Uterus (tissue), 4 donors: Measurements from ENCODE around the gene SEMA6B. TPM values are rescaled to one million over a fixed set of nuclear protein-coding genes. Genes with fewer than 3 reads are reported as not detected.
"Not testable (repeated sequence)": the region's sequence is repeated elsewhere in the genome, so short reads cannot be mapped to it uniquely, and the experiment has no call there.

Experiments
- DNase-seq, 2 donors: peaks; one replicate each; pipeline ENCODE4 v3.0.0-alpha.2; 2019 to 2020
- H3K27ac ChIP-seq, 2 donors: fragments of 200-600 bp; sonication (generic); 1 replicate in 1 of 2; 2 replicates in 1 of 2; pipeline ENCODE4 v1.5.1; 2016 to 2018
- H3K27me3 ChIP-seq, 2 donors: fragments of 200-600 bp; sonication (generic); one replicate each; pipeline ENCODE4 v1.5.1; 2018 to 2019; ENCODE audit warnings: control low read depth in 1 of 2
- H3K36me3 ChIP-seq, 2 donors: fragments of 200-600 bp; sonication (generic); one replicate each; pipeline ENCODE4 v1.5.1; 2019; ENCODE audit warnings: control low read depth in 1 of 2
- H3K4me1 ChIP-seq, 2 donors: fragments of 200-600 bp; sonication (generic); one replicate each; pipeline ENCODE4 v1.5.1; 2018 to 2019; ENCODE audit warnings: control low read depth in 1 of 2
- H3K4me3 ChIP-seq, 2 donors: fragments of 200-600 bp; sonication (generic); 1 replicate in 1 of 2; 2 replicates in 1 of 2; pipeline ENCODE4 v1.5.1; 2018 to 2019; ENCODE audit warnings: mild to moderate bottlenecking in 1 of 2
- H3K9me3 ChIP-seq, 2 donors: fragments of 200-600 bp; sonication (generic); one replicate each; pipeline ENCODE4 v1.5.1; 2019; ENCODE audit warnings: control low read depth in 1 of 2
- POLR2A ChIP-seq, 2 donors: fragments of 450-650 bp; IDR thresholded peaks; one replicate each; pipeline ENCODE4 v1.6.1; 2016; ENCODE audit warnings: antibody characterized with exemption in 2 of 2, mild to moderate bottlenecking in 1 of 2, moderate library complexity in 1 of 2
- intact Hi-C: fragments of 100-400 bp; cut with DNase I; formaldehyde crosslinking; loops from one replicate; pipeline ENCODE4 v1.15.1; 2023; ENCODE audit warnings: low total_unique reads
- total RNA-seq, 4 donors: library from RNA; depleted of rRNA in 3 of 4; stranded (reverse); fragments of >200 nt in 3 of 4; gene quantifications; one replicate each; pipeline versions ENCODE4 v1.1.0 to v1.2.4, GENCODE V29; 2014 to 2023
- TF ChIP-seq, protein P1 (sequence below), 4 experiments: fragments of 200-600 bp in 2 of 4; fragments of 450-650 bp in 2 of 4; sonication (generic) in 2 of 4; IDR thresholded peaks; one replicate each; pipeline ENCODE4 v1.5.1; 2016 to 2019; ENCODE audit warnings: antibody characterized with exemption in 4 of 4, mild to moderate bottlenecking in 2 of 4, moderate library complexity in 1 of 4
- donor health status: DM: yes; HTN: yes; CAD: no.

SEMA6B gene
- total RNA-seq, 4 donors from 2014 or later: 1.8 to 48.1 (median 5.5) TPM

DNA sequence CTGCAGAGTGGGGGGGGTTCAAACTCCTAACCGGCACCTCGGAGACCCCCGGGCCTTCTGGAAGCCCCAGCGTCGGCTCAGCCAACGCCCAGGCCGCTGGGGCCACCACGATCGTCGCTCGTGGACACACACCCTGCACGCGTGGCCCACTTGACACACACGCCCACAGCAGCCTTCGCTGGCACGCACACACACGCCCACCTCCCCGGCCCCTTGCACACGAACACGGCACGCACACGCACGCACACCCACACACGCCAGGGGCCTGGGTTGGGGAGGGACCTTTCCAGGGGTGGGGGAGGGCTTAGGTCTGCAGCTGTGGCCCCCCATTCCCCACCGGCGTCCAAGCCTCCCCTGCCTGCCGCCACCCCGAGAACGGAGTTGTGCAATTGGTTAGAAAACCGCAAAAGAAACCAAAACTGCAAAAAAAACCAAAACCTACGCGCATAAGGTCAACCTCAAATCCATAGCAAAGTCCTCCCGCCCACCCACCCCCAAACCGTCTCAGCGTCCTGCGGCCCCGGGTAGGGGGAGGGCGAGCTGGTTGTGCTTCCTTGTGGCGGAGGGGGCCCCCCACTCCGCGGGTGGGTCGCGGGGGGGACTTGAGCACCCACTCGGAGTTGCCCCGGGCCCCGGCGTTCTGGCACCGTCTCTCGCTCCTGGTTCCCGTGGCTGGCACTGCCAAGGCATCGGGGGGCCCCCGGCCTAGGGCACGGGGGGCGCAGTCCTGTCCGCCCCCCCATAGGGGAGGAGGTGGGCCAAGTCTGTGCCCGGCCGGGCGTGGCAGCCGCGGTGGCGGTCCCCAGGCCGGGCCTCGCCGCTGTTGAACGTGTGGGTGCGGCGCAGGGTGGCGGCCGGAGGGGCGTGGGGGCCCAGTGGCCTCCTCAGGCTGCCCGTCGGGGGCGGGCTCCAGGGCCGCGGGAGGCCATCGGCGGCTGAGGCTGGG lies 16.3 kb downstream of the SEMA6B start:
- H3K9me3 ChIP-seq: no peaks in the 10 kb centered on the region
- no peaks in the 10 kb centered on the region for H3K27me3 ChIP-seq
- no peak for TF ChIP-seq POLR2A (IDR thresholded peaks at IDR 0.05)
- TF ChIP-seq, protein P1, sequence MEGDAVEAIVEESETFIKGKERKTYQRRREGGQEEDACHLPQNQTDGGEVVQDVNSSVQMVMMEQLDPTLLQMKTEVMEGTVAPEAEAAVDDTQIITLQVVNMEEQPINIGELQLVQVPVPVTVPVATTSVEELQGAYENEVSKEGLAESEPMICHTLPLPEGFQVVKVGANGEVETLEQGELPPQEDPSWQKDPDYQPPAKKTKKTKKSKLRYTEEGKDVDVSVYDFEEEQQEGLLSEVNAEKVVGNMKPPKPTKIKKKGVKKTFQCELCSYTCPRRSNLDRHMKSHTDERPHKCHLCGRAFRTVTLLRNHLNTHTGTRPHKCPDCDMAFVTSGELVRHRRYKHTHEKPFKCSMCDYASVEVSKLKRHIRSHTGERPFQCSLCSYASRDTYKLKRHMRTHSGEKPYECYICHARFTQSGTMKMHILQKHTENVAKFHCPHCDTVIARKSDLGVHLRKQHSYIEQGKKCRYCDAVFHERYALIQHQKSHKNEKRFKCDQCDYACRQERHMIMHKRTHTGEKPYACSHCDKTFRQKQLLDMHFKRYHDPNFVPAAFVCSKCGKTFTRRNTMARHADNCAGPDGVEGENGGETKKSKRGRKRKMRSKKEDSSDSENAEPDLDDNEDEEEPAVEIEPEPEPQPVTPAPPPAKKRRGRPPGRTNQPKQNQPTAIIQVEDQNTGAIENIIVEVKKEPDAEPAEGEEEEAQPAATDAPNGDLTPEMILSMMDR (IDR thresholded peaks at IDR 0.05): no peak
- H3K36me3 ChIP-seq: no peaks in the 10 kb centered on the region
- intact Hi-C loops: no loop called here
- DNase-seq: no peak
- no peak overlapping the region for H3K27ac ChIP-seq
- no peaks in the 10 kb centered on the region for H3K4me1 ChIP-seq
- no peak overlapping the region for H3K4me3 ChIP-seq

GRCh38 chr19:4541806-4542145 lies 17.7 kb downstream of the SEMA6B start:
- H3K4me3 ChIP-seq, H3K9me3 ChIP-seq, H3K27ac ChIP-seq, H3K4me1 ChIP-seq, H3K36me3 ChIP-seq, DNase-seq, H3K27me3 ChIP-seq, intact Hi-C loops: not testable (repeated sequence)

GRCh38 chr19:4541114-4541805 lies 18.2 kb downstream of the SEMA6B start:
- no peaks in the 10 kb centered on the region for H3K9me3 ChIP-seq
- H3K36me3 ChIP-seq: no peaks in the 10 kb centered on the region
- H3K27ac ChIP-seq: no peak overlapping the region
- no peaks in the 10 kb centered on the region for H3K4me1 ChIP-seq
- H3K4me3 ChIP-seq: no peak overlapping the region
- no peak for TF ChIP-seq POLR2A (IDR thresholded peaks at IDR 0.05)
- TF ChIP-seq, protein P1 (IDR thresholded peaks at IDR 0.05): no peak
- no peak for DNase-seq
- H3K27me3 ChIP-seq: no peaks in the 10 kb centered on the region
- intact Hi-C loops: no loop called here

- Histone ChIP-seq H3K4me1 (no peaks in the 10 kb centered on the region), H3K36me3 (no peaks in the 10 kb centered on the region), H3K4me3 (no peak within 1 kb of the TSS), H3K27me3 (no peaks in the 10 kb centered on the region), H3K9me3 (no peaks in the 10 kb centered on the region), H3K27ac (no peak within 1 kb of the TSS)
- intact Hi-C loops: no loop called here
- TF ChIP-seq, protein P1 (IDR thresholded peaks at IDR 0.05): no peak
- peak in 1 of 2 donors; percentile 39 for TF ChIP-seq POLR2A (IDR thresholded peaks at IDR 0.05)
- DNase-seq: peak in 1 of 2 donors; percentile 50
These were observed 19.5 kb downstream of the SEMA6B start, which contains the start of gene LRG1 for GRCh38 chr19:4539693-4540581. TSS of gene LRG1 (minus strand) at chr19:4540036. CDS start at chr19:4540013, 23 bp downstream.

DNA sequence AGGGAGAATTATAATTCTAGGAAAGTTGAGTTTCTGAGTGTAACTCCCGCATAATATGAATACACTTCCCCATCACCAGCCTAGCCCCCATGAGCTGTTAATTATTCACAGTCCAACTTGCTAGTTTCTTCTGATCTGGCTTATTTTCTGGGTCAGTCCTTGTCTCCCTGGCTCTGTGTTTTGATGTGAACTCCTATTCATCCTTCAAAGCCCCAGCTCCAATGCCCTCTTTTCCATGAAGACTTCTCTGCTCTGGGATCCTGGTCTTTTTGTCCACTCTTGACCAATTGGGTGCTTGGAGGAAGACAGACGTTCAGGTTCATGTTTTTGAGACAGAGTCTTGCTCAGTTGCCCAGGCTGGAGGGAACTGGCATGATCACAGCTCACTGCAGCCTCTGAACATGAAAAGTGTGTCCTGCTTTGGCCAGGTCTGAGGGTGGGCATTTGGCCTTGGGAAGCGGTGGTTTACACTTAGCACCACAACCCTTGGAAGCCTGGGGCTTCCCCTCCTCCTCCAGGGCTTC lies 20.3 kb downstream of the SEMA6B start:
- H3K9me3 ChIP-seq: no peaks in the 10 kb centered on the region
- no peak for DNase-seq
- no peaks in the 10 kb centered on the region for H3K27me3 ChIP-seq
- H3K36me3 ChIP-seq: no peaks in the 10 kb centered on the region
- H3K4me1 ChIP-seq: no peaks in the 10 kb centered on the region
- no peak overlapping the region for H3K27ac ChIP-seq
- intact Hi-C loops: no loop called here
- H3K4me3 ChIP-seq: no peak overlapping the region
- TF ChIP-seq, protein P1 (IDR thresholded peaks at IDR 0.05): no peak
- TF ChIP-seq POLR2A (IDR thresholded peaks at IDR 0.05): no peak
